ENCODE data around the gene ELMOD1. TPM values are rescaled to one million over a fixed set of nuclear protein-coding genes. Genes with fewer than 3 reads are reported as not detected.

ELMOD1 gene
- total and polyA plus RNA-seq, 10 of the 15 experiments (the other 5 are each of a cell fraction or from before 2014, with no cell fraction given), result not detected

- TF ChIP-seq E2F8 (IDR thresholded peaks at IDR 0.05; ENCODE audit: low read depth, partially characterized antibody), result no peak
These were observed 122.1 kb downstream of the ELMOD1 start (continued) for GRCh38 chr11:107713009-107713408.

Other genes with a start within 250 kb of the ELMOD1 start
- 9.5 and 9.9 TPM in 2 replicates for gene CWF19L2, start 133.3 kb upstream of the ELMOD1 start, total RNA-seq (2014; rRNA removed)
- 18.8 and 19.1 TPM in 2 replicates for gene CWF19L2, start 133.3 kb upstream of the ELMOD1 start, total RNA-seq (2014; rRNA removed; fragmentation: Illumina TruSeq; extraction: Trizol)
- 7.8 and 7.9 TPM in 2 replicates for gene CWF19L2, start 133.3 kb upstream of the ELMOD1 start, total RNA-seq (2021)
- gene CWF19L2, start 133.3 kb upstream of the ELMOD1 start, polyA plus RNA-seq (2011; rRNA removed), result 6.1 and 11.3 TPM in 2 replicates
- 10.9 and 14.0 TPM in 2 replicates for gene CWF19L2, start 133.3 kb upstream of the ELMOD1 start, polyA plus RNA-seq (2014; fragmentation: Illumina TruSeq; extraction: Trizol)
- 1 to 10 TPM; 4.6 to 5.8 TPM for gene CWF19L2, start 133.3 kb upstream of the ELMOD1 start, polyA plus RNA-seq (2014; fragmentation: Nextera tagmentation; extraction: Ambion mirVana)
- gene CWF19L2, start 133.3 kb upstream of the ELMOD1 start, polyA plus RNA-seq (2014; rRNA removed), result 4.1 and 4.5 TPM in 2 replicates
- 1 to 10 TPM; 6.8 to 7.7 TPM for gene CWF19L2, start 133.3 kb upstream of the ELMOD1 start, polyA plus RNA-seq (2016; fragmentation: Nextera tagmentation; extraction: Ambion mirVana)
- 8.5 TPM in 2 replicates for gene ALKBH8, start 25.4 kb upstream of the ELMOD1 start, total RNA-seq (2014; rRNA removed)
- 12.0 and 13.1 TPM in 2 replicates for gene ALKBH8, start 25.4 kb upstream of the ELMOD1 start, total RNA-seq (2014; rRNA removed; fragmentation: Illumina TruSeq; extraction: Trizol)
- gene ALKBH8, start 25.4 kb upstream of the ELMOD1 start, total RNA-seq (2021), result 8.4 and 9.1 TPM in 2 replicates
- gene ALKBH8, start 25.4 kb upstream of the ELMOD1 start, polyA plus RNA-seq (2011; rRNA removed), result 11.0 and 18.1 TPM in 2 replicates
- 12.0 and 12.1 TPM in 2 replicates for gene ALKBH8, start 25.4 kb upstream of the ELMOD1 start, polyA plus RNA-seq (2014; fragmentation: Illumina TruSeq; extraction: Trizol)
- gene ALKBH8, start 25.4 kb upstream of the ELMOD1 start, polyA plus RNA-seq (2014; fragmentation: Nextera tagmentation; extraction: Ambion mirVana), result 1 to 10 TPM; 4.6 to 4.7 TPM
- 6.5 and 6.7 TPM in 2 replicates for gene ALKBH8, start 25.4 kb upstream of the ELMOD1 start, polyA plus RNA-seq (2014; rRNA removed)
- gene ALKBH8, start 25.4 kb upstream of the ELMOD1 start, polyA plus RNA-seq (2016; fragmentation: Nextera tagmentation; extraction: Ambion mirVana), result 10 to 100 TPM; 10.6 to 11.6 TPM
- not detected in 2 replicates for gene SLN, start 120.9 kb downstream of the ELMOD1 start, total RNA-seq (2014; rRNA removed)
- not detected in 2 replicates for gene SLN, start 120.9 kb downstream of the ELMOD1 start, total RNA-seq (2014; rRNA removed; fragmentation: Illumina TruSeq; extraction: Trizol)
- not detected in 2 replicates for gene SLN, start 120.9 kb downstream of the ELMOD1 start, total RNA-seq (2021)
- gene SLN, start 120.9 kb downstream of the ELMOD1 start, polyA plus RNA-seq (2011; rRNA removed), result not detected in 2 replicates
- not detected in 2 replicates for gene SLN, start 120.9 kb downstream of the ELMOD1 start, polyA plus RNA-seq (2014; fragmentation: Illumina TruSeq; extraction: Trizol)
- under 1 TPM in 1 of 2 experiments, not detected in 1; 0.39 TPM for gene SLN, start 120.9 kb downstream of the ELMOD1 start, polyA plus RNA-seq (2014; fragmentation: Nextera tagmentation; extraction: Ambion mirVana)
- gene SLN, start 120.9 kb downstream of the ELMOD1 start, polyA plus RNA-seq (2014; rRNA removed), result not detected in 2 replicates
- gene SLN, start 120.9 kb downstream of the ELMOD1 start, polyA plus RNA-seq (2016; fragmentation: Nextera tagmentation; extraction: Ambion mirVana), result not detected

All from GM12878 (cell line).